RPMI8226 (cell line): ENCODE measurements around the gene NSFL1C.
A peak's percentile ranks its signal among the peaks of the same experiment; 100 is the strongest.

Experiments
- DNase-seq: peaks from one replicate; pipeline ENCODE4 v3.0.0-alpha.2; 2015

The NSFL1C gene

DNA sequence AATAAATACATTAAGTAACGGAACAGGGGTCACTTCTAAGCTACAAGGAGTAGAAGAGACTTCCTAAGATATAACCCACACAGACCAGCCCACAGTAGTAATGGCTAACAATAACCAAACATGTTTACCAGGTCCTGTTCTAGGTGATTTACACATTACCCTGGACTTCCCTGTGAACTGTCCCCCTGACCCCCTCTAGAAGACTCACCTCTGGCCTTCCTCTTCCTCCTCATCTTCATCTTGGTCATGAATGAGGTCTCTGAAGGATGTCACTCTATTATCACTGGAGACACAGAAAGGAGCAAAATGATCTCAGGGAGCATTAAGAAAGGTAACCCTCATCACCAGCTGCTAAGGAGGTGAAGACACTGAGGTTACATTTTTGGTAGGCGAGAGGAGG is 8.7 kb downstream of the NSFL1C start:
- DNase-seq = no peak

GRCh38 chr20:1456300-1456699 is 10.3 kb downstream of the NSFL1C start:
- no peak for DNase-seq

DNA sequence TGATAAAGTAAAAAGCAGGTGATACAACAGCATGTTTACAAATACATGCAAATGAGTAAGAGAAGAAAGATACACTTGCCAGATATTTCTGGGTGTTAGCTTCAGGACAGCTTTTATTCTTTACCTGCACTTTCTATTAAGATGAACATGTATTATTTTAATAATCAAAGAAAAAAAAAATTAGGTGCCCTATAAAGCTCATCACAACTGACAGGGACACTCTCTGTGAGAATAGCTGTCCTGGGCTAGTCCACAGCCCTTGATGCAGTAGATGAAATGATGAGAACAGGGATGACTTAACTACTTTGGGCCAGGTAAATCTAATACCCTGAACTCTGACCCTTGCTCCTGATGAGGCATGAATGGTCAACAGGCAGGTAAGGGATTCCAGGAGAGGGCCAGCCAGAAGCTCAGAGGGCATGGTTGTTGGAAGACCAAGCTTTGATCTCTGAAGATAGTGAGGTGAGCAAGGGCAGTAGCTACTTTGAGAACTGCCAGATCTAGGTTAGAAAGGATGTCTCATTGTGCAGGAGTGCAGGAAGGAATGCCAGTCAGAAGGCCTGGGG is 15.6 kb downstream of the NSFL1C start:
- no peak for DNase-seq

DNA sequence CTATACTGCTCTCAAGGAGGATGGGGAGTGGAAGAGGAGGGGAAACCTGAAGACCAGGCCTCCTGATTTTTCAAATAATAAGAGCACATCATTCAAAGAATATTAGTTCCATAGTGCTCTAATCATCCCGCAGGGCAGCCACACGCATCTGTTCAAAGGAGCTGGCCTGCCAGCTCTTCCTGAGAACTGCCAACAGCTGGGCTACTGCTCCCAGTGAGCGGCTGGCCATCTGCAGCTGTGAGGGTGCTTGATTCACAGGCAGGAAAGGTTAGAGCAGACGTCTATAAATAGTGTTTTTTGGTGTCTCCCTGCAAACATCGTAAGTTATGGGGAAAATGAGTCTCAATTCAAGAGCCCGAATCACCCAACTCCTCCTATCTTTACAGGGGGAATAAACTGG is 17.3 kb downstream of the NSFL1C start:
- DNase-seq = no peak

- DNase-seq = no peak
These were observed 18.5 kb downstream of the NSFL1C start for GRCh38 chr20:1448081-1448620.

DNA sequence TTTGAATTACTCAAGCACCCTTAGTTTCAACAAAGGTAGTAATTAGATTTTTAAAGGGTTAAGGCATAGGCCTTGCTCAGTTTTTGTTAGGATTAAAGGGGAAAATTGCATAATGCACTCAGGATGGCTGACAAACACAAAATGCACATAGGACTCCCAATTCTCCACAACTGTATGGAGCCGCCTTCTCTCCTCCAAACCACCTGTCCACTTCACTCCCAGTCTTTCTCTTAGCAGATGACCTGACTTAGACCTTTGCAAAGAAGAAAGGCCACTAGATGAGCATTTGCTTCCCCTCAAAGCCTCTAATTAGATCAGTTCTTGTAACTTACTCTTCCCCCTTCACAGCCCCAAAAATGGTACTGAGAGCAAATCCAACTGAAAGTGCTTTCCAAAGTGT is 20.1 kb downstream of the NSFL1C start:
- DNase-seq = no peak

DNA sequence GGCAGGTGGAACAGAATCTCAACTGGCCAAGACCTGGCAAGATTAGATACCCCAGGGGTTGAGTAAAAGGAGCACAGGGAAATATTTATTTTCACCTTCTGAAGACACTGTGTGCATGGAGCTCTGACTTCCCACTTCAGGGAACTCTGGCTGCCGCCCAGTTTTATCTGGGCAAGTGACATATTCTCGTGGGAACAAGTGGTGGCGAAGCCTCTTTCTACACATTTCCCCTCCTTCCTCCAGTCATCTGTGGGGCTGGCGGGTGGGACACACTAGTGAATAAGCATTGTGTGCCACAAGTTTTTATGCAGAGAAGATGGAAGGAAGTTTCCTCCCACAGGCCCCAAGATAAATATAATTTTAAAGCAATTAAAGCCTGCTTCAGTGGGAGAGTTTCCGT is 23.6 kb downstream of the NSFL1C start:
- DNase-seq = no peak

GRCh38 chr20:1442304-1442703 is 24.3 kb downstream of the NSFL1C start:
- no peak for DNase-seq

- DNase-seq = no peak
These were observed 25.5 kb downstream of the NSFL1C start for GRCh38 chr20:1441133-1441532.

- peak; percentile 50 for DNase-seq
These were observed 26.6 kb downstream of the NSFL1C start for GRCh38 chr20:1440024-1440423.

GRCh38 chr20:1438361-1438760 is 28.3 kb downstream of the NSFL1C start:
- DNase-seq = no peak

- DNase-seq = peak; percentile 76
These were observed 29.3 kb downstream of the NSFL1C start for GRCh38 chr20:1437235-1437904.

DNA sequence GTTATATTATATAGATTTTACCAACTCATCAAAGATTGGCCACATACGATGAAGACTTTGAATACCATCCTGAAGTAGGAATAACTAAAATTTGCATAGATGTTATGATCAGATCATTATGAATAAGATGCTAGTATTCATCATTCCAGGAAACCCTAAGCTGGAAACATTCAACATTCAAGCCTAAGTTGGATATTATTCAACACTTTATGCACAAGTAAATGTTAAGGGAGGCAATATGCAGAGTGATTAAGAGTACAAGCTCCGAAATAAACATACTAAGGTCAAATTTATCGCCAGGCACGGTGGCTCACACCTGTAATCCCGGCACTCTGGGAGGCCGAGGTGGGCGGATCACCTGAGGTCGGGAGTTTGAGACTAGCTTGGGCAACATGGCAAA is 30.4 kb downstream of the NSFL1C start:
- DNase-seq = no peak

DNA sequence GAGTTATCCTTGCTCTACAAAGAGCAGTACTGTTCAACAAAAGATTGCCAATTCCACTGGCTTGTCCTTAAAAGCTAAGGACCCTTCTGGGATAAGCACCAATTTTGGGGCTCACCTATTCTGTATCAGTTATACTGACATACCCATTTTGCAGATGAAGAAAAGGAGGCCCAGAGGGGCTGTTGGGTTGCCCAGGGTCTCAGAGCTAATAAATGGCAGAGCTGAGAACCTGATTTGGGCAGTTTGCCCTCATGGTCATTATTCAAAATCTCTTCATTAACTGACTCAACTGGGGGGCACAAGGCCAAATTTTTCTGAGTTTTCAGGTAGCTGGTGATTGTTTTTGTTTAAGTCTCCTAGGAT is 31.3 kb downstream of the NSFL1C start:
- no peak for DNase-seq

DNA sequence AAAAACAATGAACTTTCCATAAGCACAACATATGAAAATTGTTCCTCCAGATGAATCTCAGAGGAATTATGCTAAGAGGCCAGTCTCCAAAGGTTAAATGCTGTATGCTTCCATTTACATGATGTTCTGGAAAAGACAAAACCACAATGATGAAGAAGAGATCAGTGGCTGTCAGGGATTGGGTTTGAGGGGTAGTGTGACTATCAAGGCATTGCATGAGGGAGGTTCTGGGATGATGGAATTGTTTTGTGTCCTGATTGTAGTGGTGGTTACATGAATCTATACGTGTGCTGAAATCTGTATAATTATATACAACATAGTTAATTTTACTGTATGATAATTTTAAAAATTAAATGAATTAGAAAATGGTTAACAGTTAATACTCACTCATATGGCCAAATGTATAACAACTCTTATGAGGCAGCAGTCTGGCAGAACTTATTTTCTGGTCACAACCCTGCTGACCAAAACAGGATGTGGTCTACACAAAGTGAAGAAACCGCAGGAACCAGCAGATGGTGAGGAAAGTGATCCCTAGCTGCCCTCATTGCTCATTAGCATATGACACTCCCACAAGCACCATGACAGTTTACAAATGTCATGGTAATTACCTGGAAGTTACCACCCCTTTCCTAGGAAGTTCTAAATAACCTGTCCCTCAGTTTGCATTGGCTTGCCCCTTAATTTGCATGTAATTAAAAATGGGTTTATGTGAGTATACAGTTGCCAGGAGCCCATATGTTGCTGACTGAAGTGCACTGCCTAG is 31.9 kb downstream of the NSFL1C start:
- peak; percentile 92 for DNase-seq

- DNase-seq = no peak
These were observed 35.5 kb downstream of the NSFL1C start for GRCh38 chr20:1431158-1431557.

GRCh38 chr20:1430004-1430451 is 36.6 kb downstream of the NSFL1C start:
- DNase-seq = no peak

DNA sequence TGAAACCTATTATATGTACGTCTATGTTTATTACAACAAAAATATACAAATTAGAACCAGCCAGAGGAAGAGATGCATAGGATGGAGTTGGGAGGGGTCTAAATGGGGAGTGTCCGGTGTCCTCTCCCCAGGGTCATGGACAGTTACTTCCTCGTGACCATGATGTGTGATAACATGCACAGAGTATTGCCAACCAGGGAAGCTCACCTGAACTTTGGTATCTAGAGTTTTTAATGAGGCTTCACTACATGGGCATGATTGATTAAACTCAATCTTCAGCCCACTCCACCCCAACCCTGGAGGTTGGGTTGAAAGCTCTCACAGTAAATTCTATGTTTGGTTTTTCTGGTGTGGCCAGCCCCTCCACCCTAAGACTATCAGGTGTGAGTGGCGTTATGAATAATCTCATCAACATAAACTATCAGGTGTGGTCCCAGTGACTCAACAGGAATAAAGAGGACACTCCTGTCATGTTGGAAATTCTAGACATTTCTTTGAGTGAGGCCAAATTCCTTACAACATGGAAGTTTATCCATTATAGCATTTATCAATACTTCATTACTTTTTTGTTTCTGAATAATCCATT is 37.4 kb downstream of the NSFL1C start:
- DNase-seq = no peak

DNA sequence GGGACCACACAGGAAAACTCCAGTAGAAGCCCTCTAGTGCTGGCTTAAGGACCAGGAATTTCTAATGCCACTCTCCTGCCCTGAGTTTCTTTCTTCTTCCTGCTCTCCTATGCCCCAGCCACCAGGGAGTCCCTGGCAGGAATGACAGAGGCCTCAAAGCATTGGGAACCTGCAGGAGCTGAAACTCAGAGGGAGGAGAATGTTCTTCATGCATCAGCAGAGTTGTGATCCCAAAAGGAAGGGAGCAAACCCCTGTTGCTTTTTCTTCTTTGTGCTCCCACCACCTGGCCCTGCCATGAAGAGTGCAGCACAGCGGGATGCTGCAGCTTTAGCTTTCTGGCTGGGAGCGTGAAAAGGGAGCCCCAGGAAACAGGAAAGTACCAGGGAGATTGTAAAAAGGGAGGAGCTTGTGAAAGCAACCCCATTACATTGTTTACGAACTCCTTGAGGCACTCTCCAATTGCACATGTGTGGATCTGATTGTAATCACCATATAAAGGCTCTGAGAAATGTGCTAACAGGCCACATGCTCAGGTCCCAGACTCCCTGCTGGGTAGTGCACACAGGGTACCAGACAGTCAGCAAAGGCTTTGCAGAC is 39.1 kb downstream of the NSFL1C start:
- DNase-seq = no peak

- no peak for DNase-seq
These were observed 40.3 kb downstream of the NSFL1C start for GRCh38 chr20:1426231-1426849.

DNA sequence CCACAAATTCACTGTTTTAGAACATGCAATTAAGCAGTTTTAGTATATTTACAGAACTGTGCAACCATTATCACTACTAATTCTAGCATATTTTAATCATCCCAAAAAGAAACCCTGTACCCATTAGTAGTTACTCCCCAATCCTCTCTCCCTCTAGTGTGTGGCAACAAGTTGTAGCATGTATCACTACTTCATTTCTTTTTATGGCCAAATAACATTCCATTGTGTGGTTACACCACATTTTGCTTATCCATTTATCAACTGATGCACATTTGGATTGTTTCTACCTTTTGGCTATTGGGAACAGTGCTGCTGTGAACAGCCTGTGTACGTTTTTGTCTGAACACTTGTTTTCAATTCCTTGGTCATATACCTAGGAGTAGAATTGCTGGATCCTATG is 42.3 kb downstream of the NSFL1C start:
- no peak for DNase-seq

GRCh38 chr20:1423625-1424106 is 43.0 kb downstream of the NSFL1C start:
- peak; percentile 82 for DNase-seq

- DNase-seq = no peak
These were observed 43.4 kb downstream of the NSFL1C start for GRCh38 chr20:1423206-1423605.
